GM23338 (cell line): ENCODE data around the gene MBOAT1. TPM values are rescaled to one million over a fixed set of nuclear protein-coding genes. Genes with fewer than 3 reads are reported as not detected.

Experiments
- ATAC-seq: fragments of 200-7000 bp; cut with Tn5 transposase; 3 replicates; pipeline ENCODE4 v1.9.1; 2020
- DNase-seq: peaks from one replicate; pipeline ENCODE4 v3.0.0-alpha.2; 2015; ENCODE audit warnings: low spot score
- H2AFZ ChIP-seq: fragments of 200-600 bp; sonication (generic); 2 replicates; pipeline ENCODE4 v1.8.0; 2016; ENCODE audit warnings: antibody characterized with exemption, mild to moderate bottlenecking, moderate library complexity
- H3F3A ChIP-seq: fragments of 200-600 bp; sonication (generic); replicated peaks from 2 replicates; pipeline ENCODE4 v1.8.0; 2017; ENCODE audit warnings: antibody characterized with exemption, mixed run types, low read depth
- H3K27ac ChIP-seq: fragments of 200-600 bp; sonication (generic); 2 replicates; pipeline ENCODE4 v1.6.1; 2016; ENCODE audit warnings: low read depth
- H3K27me3 ChIP-seq: fragments of 200-600 bp; sonication (generic); 2 replicates; pipeline ENCODE4 v1.8.0; 2016; ENCODE audit warnings: mild to moderate bottlenecking, mixed run types, moderate library complexity; ENCODE audit not compliant: insufficient read depth
- H3K36me3 ChIP-seq: fragments of 200-600 bp; sonication (generic); 2 replicates; pipeline ENCODE4 v1.8.0; 2016; ENCODE audit warnings: mild to moderate bottlenecking; ENCODE audit not compliant: insufficient read depth
- H3K4me1 ChIP-seq: fragments of 200-600 bp; sonication (generic); 2 replicates; pipeline ENCODE4 v1.8.0; 2016; ENCODE audit warnings: mild to moderate bottlenecking, moderate library complexity; ENCODE audit not compliant: insufficient read depth
- H3K4me2 ChIP-seq: fragments of 200-600 bp; sonication (generic); 2 replicates; pipeline ENCODE4 v1.7.1; 2017; ENCODE audit warnings: mixed run types
- H3K4me3 ChIP-seq: fragments of 200-600 bp; sonication (generic); 2 replicates; pipeline ENCODE4 v1.6.1; 2016; ENCODE audit warnings: mixed run types
- H3K79me2 ChIP-seq: fragments of 200-600 bp; sonication (generic); replicated peaks from 2 replicates; pipeline ENCODE4 v1.8.0; 2017; ENCODE audit warnings: mild to moderate bottlenecking; ENCODE audit not compliant: insufficient read depth
- H3K9me2 ChIP-seq: fragments of 200-600 bp; sonication (generic); 2 replicates; pipeline ENCODE4 v1.8.0; 2017; ENCODE audit not compliant: insufficient read depth
- H4K20me1 ChIP-seq: fragments of 200-600 bp; sonication (generic); replicated peaks from 2 replicates; pipeline ENCODE4 v1.8.0; 2017; ENCODE audit warnings: mild to moderate bottlenecking; ENCODE audit not compliant: insufficient read depth
- H3K27ac Mint-ChIP-seq: 2 replicates; pipeline ENCODE4 v1.8.0; 2020; ENCODE audit warnings: inconsistent platforms, mild to moderate bottlenecking, moderate library complexity, mixed read lengths
- H3K27me3 Mint-ChIP-seq: 3 replicates; pipeline ENCODE4 v1.8.0; 2022; ENCODE audit warnings: low read depth, mild to moderate bottlenecking, moderate library complexity, mixed read lengths, inconsistent platforms; ENCODE audit not compliant: insufficient read depth, poor library complexity
- H3K36me3 Mint-ChIP-seq: 3 replicates; pipeline ENCODE4 v1.8.0; 2021; ENCODE audit warnings: low read depth, mild to moderate bottlenecking, inconsistent platforms, moderate library complexity, mixed read lengths
- H3K4me1 Mint-ChIP-seq: 3 replicates; pipeline ENCODE4 v1.8.0; 2020; ENCODE audit warnings: mild to moderate bottlenecking, inconsistent platforms, mixed read lengths
- H3K4me3 Mint-ChIP-seq: 3 replicates; pipeline ENCODE4 v1.8.0; 2021; ENCODE audit warnings: moderate library complexity, mild to moderate bottlenecking, inconsistent platforms, mixed read lengths
- H3K9me3 Mint-ChIP-seq: 3 replicates; pipeline ENCODE4 v1.8.0; 2020; ENCODE audit warnings: moderate library complexity, mild to moderate bottlenecking, inconsistent platforms, mixed read lengths
- CREB1 ChIP-seq: fragments of 250-450 bp; sonication (Bioruptor Pico); IDR thresholded peaks from 2 replicates; pipeline ENCODE4 v1.5.0; 2020; ENCODE audit warnings: low read depth, mild to moderate bottlenecking, moderate library complexity
- CTCF ChIP-seq, 2 experiments: fragments of 200-600 bp in 1 of 2; sonication (generic) in 1 of 2; conservative IDR thresholded peaks; 2 replicates each; pipeline versions ENCODE4 v1.5.1 to v1.6.1; 2016 to 2017; ENCODE audit warnings: antibody characterized with exemption in 2 of 2, low read depth in 2 of 2, mild to moderate bottlenecking in 2 of 2, moderate library complexity in 1 of 2
- NANOG ChIP-seq: IDR thresholded peaks from 2 replicates; pipeline ENCODE4 v1.6.1; 2016; ENCODE audit warnings: antibody characterized with exemption, borderline replicate concordance
- ZNF462 ChIP-seq: fragments of 250-450 bp; sonication (Bioruptor Pico); IDR thresholded peaks from 2 replicates; pipeline ENCODE4 v1.5.0; 2020; ENCODE audit warnings: mild to moderate bottlenecking, moderate library complexity
- polyA plus RNA-seq: library from polyadenylated mRNA; unstranded; fragments of >200 nt; fragmentation: Nextera tagmentation; extraction: Ambion mirVana; gene quantifications from 2 replicates; pipeline ENCODE4 v1.2.1, GENCODE V29; 2016
- total RNA-seq: library from RNA; depleted of rRNA; stranded (reverse); fragments of >200 nt; shearing (Covaris generic); gene quantifications from 2 replicates; pipeline ENCODE4 v1.2.3, GENCODE V29; 2014

The MBOAT1 gene
- total and polyA plus RNA-seq, 2 experiments from 2014 or later, result 3.8 to 18.6 TPM

- no peak for TF ChIP-seq ZNF462 (CRISPR knock-in tag)
Measured at GRCh38 chr6:20134613-20135012, 77.7 kb downstream of the MBOAT1 start (continued).

- H3K4me3 Mint-ChIP-seq, result no peak overlapping the region
- Histone ChIP-seq H3K79me2 (no peaks in the 10 kb centered on the region), H3K27me3 (no peaks in the 10 kb centered on the region), H3K4me3 (no peak overlapping the region), H3K27ac (no peak overlapping the region), H3K4me2 (no peak overlapping the region), H2AFZ (no peak overlapping the region), H3K9me2 (no peaks in the 10 kb centered on the region), H3F3A (no peaks in the 10 kb centered on the region), H3K4me1 (peaks cover 6% of the 10 kb centered on the region; the same call in 1 of the 2 replicates), H3K36me3 (no peaks in the 10 kb centered on the region), H4K20me1 (no peaks in the 10 kb centered on the region; the same call in 1 of the 2 replicates)
- H3K27ac Mint-ChIP-seq, result no peak overlapping the region
- H3K27me3 Mint-ChIP-seq, result peaks cover 2% of the 10 kb centered on the region
- ATAC-seq, result no peak
- no peaks in the 10 kb centered on the region for H3K9me3 Mint-ChIP-seq
- peaks cover 3% of the 10 kb centered on the region; the same call in 1 of the 3 replicates for H3K36me3 Mint-ChIP-seq
- peaks cover 14% of the 10 kb centered on the region for H3K4me1 Mint-ChIP-seq
- no peak for DNase-seq
- TF ChIP-seq CTCF (conservative IDR thresholded peaks at IDR 0.05; ENCODE audit: low read depth in 2 of 2) (no peak), CREB1 (CRISPR knock-in tag) (no peak), ZNF462 (CRISPR knock-in tag) (no peak), NANOG (no peak)
Measured at GRCh38 chr6:20129290-20130088, 82.8 kb downstream of the MBOAT1 start.
